HG02981 (cell line): Measurements from ENCODE around the gene TNS3.

Source experiments
- ATAC-seq: cut with Tn5 transposase; IDR thresholded peaks from one replicate; pipeline ENCODE4 v1.9.1; 2021; ENCODE audit warnings: mild to moderate bottlenecking, moderate library complexity; ENCODE audit not compliant: unreplicated experiment

Gene TNS3

DNA sequence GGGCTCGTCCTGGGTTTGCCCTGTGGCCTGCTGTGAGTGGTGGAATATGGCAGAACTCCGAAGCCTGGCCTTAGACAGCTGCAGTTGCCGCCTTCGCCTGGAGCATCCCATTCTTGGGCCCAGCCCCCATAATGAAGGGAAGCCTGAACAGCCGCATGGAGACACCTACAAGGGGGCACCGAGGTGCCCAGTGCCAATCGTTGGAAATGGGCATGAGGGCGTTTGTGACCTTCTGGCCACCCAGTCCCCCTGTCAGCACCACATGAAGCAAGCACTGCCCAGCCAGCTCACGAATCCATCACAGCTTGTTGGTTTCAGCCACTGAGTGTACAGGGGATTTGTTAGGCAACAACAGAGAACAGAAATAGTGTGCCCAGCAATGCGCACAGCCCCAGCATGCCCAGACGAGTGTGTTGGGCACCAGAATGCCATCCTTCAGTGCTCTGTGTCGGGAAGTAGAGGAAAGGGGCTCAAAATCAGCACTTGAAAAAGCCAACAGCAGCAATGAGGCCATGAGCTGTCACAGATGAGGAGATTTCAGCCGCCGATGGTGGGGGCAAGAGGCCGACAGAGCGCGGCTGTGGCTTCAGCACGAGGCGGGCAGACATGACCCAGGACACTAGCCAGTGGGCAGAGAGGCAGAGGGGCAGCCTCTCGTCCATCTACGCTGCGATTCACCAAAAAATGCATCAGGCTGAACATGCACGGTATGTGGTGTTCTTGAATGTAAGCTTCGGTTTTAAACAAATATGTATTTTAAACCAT is 91.2 kb downstream of the TNS3 start:
- ATAC-seq = no peak

DNA sequence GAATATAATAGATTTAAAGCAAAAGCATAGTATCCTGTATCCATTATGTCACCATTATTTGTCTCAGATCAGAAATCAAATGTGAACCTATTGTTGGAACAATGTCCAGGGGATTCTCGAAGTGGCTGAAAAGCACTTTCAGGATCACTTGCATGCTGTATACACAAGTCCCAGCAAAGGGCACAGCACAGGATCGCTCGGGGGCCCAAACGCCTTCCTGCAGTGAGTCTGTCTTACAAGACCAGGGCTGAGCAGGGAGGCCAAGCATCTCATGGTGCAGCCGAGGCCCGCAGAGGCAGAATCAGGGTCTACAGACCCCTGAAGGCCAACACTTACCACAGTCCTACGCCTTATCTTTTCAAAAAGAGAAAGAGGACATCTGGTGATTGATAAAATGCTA is 92.3 kb downstream of the TNS3 start:
- no peak for ATAC-seq

DNA sequence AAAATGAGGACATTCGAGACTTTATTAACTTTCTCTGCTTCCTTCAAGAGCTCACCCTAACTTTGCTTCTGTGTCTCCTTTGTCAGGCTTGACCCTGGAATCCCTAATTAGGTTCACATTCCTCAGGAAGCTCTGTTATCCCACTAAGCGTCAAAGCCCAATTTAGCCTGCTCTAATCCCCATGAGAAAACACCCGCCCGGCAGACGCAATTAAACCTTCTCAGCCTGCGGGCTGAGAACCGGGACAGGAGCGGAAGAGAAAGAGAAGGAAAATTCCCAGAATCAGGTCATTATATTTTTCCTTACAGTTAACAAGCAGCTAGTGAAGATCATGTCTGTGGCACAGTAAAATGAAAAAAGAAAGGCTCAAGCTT is 93.0 kb downstream of the TNS3 start:
- no peak for ATAC-seq

DNA sequence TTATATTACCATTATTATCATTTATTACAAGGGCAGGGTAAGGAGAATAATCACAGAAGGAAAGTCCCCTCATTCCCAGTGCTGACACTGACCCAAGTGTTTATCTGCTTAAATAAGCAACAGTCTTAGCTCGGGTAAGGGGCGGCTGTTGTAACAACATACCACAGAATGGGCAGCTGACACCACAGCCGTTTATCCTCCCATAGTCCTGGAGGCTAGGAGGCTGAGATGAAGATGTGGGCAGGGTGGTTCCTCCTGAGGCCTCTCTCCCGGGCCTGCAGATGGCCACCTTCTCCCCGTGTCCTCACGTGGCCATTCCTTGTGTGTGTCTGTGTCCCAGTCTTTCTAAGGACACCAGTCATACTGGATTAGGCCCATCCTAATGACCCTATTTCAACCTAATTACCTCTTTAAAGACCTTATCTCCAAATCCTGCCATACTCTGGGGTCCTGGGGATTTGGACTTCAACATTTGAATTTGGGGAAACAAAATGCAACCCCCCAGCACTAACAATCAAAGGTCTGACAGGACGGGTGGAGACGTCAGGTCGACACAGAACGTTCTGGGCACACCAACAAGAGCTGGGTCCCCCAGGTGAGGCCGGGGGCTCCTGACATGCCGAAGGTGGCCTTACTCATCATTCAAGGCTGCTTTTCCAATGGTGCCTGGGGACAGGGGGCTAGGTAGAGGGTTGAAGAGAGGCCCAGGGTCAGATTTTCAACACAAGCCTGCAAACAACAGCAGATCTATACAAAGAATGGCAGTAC is 93.5 kb downstream of the TNS3 start:
- no peak for ATAC-seq

DNA sequence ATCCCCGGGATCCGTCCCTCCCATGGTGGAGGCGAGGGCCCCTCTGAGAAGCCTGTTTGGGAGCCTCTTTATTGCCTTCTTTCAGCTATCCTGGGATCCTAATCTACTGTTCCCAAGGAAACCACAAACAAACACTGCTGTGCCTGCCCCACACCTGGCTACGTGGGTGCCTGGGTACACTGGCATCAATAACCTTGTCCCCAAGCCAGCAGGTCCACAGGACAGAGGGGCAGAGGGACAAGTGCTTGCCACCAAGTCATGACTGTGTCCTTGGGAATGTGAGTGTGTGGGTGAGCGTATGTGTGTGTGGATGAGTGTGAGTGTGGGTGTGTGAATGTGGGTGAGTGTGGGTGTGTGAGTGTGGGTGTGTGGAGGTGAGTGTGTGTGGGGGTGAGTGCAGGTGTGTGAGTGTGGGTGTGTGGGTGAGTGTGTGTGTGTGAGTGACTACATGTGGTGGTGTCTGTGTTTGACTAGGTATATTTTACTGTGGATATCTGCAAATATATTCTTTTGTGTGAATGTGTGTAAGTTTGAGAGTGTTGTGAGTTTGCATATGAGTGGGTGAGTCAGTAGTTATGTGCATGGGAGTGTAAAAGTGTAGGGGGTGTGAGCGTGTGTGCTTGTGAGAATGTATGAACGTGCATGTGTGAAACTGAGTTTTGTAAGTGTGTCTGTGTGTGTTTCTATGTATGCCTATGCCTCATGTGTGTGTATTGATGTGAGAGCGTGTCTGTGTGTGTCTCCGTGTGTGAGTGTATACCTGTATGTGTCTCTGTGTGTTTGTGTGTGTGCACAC is 96.1 kb downstream of the TNS3 start:
- ATAC-seq = no peak

DNA sequence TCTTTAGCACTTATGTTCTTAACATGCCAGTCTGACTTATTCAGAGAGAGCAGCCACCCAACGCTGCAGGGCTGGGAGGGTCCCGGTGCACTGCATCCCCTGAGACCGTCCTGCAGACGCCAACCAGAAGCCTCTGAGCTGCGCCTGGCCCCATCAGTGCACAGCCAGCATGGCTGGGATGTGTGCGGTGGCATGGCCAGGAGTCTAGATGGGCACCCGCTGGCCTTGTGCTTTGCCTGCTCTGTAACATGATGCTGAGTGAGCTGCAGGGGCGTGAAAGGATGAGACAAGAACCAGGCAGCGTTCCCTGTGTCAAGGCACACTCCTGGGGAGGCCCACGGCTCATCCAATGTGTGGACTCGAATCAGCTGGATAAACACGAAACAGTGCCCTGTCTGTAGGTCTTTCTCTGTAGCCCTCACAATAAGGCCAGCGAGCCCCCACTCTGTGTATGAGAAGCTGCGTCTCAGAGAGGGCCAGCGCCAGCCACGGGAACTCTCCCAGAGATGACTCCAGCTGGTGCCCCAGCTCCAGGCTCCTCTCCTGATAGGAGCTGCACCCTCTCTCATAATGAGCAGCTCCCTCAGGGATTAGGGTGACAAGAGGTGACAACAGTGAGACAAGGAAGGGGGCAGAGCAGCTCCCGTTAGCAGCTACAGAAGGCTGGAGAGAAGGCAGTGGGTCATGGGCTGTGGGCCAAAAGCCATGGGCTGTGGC is 96.8 kb downstream of the TNS3 start:
- ATAC-seq = no peak

DNA sequence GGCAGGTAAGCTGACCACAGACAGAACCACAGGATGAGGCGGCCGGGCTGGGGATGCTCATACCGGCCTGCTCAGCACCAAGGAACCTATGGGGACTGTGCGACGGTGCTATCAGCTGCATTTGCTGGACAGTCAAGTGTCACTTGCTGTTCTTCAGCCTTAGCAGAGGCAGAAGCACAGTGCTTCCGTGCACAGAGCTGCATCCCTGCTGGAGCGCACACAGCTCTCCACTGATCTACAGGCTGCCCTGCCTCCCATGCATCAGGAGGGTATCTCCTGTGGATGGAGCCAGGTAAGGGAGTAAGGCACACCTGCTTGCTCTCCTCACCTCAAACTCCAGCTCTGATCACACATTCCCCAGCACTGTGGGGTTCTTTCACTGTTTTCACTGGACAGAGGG is 97.5 kb downstream of the TNS3 start:
- ATAC-seq = no peak

DNA sequence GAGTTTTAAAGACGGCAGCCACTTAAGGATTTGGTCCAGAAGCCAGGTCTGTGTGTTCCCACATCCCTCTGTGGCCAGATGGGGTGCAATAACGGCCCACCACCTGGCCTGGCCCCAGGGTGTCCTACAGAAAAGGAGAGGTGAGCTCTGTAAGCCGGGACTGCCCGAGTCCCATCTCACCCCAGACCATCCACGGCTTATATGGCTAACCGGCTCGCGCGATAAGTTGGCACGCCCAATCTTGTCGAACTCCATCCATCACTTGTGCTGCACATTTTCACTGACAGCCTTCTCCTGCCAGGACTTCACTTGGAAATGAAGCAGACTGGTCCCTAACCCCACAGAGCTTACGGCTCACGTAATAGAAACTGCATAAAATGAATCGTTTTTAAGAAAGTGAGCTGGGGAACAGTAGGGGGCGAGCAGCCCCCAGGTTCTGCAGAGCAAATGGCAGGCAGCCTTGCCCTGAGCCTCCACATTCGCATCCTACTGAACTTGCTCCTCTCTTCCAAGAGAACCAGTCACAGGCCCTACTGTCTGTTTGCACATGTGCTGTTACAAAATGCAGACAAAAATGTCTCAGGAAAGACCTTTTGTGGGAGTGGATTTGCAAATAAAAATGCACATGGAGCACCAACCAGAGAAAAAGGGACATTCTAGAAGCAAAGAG is 98.2 kb downstream of the TNS3 start:
- no peak for ATAC-seq

DNA sequence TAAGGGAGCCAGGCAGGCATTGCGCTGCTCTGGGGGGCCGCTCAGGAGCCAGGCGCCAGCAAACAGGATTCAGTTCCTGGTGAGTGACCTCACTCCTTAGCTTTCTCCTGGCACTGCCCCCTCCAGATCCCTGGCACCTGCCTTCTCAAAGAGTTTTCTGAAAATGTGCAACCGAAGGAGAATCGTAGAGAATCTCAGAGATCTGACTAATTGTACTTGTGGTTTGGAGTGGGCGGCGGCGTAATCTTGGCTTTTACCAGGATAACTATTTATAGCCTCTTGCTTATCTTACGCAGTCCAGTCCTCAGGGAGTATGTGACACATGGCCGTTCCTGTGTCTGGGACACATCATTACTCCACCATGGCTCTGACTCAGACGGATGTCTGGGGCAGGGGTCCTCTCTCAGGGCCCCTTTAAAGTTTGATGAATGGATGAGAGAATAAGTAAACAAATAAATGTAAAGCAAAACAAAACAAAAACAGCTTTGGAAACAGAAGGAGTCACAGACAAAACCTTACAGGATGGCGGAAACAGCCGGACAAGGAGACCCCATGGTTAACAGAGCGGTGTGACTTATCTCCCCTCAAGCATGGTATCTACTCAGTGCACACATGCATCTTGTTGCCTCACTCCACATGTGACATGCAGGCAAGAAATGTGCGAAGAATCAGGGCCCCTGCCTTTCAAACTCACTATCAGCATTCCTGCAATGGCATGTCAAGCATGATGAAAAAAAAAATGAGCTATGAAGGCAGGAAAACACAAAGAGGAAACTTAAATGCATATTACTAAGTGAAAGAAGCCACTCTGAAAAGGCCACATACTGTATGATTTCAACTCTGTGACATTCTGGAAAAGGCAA is 99.7 kb downstream of the TNS3 start:
- no peak for ATAC-seq

DNA sequence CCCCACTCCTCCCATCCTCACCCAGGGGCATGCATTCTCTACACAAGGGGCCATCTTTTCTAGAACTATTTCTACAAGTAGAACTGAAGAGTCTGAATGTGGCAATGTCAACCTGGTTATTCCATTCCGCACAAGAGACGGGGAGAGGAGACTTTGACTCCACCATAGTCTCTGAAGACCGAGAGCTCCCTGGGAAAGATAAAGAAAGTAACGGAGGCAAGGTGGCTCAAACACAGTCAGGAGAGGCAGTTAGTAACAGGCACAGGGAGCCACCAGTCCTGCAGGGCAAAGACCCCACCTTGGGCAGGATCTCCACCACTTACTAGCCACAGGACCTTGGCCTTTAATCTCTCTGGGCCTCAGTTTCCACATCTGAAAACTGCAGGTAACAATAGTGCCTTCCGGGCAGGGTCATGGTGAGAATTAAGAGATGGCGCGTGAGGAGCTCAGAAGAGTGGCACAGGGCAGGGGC is 100.3 kb downstream of the TNS3 start:
- ATAC-seq = no peak

DNA sequence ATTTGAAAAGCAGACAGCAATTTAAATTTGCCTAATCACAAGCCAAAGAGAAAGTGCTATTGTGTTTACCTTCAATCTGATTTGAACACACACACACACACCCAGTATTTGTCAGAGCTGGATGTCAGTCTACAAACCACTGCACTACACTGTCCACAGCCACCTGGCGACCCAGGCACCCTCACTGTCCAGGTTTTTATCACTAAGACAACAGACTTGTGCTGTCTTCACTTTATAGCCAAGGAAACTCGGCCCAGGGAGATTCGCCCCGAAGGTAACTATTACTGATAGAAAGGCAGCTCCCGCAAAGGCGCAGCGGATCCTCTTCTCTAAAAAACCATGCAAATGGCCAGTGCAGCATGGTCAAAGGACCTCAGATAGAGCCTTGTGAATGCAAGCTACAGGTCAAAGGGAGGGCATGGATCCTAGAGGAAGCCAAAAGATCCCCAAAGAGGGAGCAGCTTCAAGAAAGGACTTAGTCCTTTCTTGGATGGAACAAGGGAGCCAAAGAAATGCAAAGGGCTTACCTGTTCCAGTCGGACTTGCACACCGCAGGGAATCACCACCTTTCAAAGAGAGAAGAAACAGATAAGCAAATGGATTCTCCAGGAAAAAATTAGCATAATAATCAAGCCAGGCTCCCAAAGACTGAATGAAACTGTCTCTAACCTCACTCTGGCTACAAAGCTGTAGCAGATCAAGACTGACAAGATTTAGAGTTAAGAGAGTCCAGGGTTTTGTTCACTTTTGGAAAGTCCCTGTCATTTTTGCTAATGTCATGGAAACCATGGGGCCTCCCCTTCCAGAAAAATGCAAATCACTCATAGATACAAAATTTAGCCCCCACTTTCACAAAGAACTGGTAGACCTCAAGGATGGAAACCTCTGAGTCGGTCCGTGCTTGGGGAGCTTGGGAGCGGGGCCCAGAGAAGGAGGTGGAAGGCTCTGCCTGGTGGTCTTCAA is 101.1 kb downstream of the TNS3 start:
- ATAC-seq = peak; percentile 58

DNA sequence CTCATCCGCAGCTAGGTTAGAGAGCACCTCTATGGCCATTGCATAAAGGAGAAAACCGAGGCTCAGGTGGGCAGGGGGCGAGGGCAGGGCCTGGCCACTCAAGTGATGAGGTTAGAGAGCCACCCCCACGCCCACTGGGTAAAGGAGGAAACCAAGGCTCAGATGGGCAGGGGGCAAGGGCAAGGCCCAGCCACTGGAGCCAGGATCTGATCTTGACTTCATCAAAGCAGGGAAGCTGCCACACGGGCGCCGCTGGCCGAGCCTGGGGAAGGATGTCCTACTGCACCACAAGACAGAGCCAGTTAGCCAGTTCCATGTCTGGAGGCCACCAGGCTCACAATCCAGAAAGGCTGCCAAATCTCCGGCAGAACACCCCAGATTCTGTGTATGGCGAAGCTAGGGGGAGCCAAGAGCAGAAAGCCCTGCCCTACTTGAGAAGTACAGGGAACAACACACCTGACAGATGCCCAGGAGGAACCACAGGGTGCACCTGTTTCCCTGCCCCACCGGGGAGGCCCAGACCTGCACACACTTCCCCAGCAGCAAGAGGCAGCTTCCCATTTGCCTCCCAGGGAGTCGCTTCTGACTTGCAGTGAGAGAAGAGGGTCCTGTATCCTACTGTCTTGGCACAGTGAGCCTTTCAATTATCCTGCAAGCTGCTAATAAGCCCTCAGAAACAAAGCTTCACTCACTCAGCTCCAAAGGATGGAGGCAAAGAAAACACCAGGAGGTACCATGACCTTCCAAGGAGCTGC is 101.9 kb downstream of the TNS3 start:
- ATAC-seq = no peak

DNA sequence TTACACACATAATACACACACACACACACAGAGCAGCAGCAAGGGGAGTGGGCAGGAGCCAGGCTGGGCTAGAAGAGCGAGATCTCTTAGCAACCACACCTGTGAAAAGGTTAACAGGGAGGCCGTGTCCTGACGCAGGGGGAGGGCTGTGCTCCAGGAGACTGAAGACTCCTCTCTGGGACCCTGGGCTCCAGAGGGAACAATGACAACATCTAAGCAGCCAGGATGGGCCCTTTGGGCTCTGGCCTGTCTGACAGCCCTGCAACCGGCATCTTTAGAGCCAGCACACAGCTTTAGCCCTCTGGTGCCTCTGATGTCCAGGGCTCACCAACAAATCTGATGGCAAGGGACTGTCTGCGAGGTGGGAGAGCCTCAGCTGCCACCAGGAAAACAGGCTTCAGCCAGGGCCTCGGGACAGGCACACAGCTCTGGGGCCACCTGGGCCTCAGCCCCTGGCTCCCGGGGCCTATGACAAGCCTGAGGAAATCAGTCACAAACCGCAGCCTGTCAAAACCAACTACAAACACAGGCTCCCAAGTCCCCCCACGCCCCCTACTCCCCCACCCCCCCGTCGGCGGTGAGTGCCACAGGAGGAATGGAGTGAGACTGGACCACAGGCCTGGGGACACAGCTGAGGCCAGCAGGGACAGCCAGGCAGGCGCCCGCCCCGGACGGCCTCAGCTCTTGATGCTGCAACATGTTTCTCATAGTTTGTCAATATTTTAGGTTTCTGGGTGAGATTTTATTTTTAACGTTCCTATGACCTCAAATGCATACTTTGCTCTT is 102.8 kb downstream of the TNS3 start:
- ATAC-seq = no peak

DNA sequence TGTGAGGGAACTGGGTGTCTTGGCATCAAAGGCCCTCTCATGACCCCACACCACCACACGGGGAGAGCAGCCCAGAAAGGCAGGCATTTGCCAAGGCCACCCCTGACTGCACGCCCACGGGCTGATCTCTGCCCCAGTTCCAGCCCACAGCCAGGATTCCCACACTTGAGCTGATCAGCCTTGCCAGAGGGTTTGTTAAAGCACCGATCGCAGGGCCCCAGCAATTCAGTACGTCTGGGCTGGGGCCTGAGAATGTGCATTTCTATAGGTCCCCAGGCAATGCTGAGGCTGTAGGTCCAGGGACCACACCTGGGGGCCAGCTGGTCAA is 103.9 kb downstream of the TNS3 start:
- ATAC-seq = no peak

DNA sequence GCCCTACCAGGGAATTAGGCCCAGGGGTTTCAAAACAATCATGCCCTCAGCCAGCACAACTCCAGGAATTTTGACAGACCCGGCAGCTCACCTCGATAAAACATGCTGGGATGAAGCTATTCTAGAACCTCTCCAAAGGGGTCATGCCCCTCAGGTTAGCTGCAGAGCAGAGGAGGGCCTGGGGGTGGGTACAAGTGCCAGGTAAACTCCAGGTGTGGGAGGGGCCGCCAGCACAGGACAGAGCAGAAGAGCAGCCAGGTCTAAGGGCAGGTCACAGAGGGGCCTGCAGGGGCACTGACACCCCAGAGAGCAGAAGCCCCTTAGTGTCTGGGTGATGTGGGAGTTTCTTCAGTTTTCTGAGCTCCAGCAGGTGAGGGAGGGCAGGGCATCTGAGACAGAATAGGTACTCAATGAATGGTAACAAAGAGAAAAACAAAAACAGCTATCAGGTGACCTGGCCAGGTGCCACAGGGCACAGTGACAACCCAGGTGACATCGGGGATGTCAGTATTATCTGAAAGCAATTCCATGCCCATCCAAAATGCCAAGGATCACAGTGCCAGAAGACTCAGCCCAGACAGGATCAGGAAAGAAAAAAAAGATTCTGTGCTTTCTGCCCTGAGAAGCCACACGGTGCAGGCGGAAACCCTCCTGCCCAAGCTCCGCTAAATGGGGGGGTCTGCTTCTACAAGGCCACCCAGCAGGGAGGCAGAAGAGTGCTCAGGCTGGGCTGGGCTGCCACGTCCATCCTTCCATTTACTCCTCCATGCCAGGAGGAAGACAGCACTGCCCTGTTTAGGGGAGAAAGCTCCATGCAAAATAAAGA is 104.5 kb downstream of the TNS3 start:
- no peak for ATAC-seq

DNA sequence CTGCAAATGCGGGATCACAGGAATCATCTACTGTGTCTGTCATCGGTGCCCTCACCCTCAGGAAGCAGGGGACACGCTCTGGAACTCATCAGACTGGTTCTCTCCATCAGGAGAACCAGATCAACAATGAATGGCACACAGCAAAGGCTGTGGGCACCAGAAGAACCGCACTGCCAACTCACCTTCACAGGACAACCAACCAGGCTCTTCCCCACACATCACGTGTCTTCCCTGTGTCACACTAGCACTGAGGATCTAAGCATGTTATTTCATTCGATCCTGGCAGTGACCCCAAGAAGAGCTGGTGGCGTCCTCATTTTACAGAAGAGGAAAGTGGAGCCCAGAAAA is 106.1 kb downstream of the TNS3 start:
- no peak for ATAC-seq
